Measurements from ENCODE around the gene RASL12.

DNA sequence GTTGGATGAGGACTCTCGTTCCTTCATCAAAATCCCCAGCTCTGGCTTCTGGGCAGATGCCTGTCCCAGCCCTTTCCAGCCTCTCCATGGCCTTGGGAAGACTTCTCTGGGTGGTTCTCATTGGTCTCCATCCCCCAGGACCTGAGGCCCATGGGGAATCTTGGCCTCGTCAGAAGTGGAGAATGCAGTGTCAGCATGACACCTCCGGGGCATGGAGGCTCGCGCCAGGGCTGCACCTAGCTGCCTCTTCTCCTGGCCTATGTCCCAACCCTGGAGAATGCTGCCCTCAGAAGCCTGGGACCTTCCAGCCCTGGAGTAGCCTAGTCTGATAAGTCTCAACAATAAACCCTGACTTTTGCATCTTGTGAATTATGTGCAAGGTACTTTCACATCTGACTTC lies 11.8 kb upstream of the RASL12 start:
- TF ChIP-seq POLR2AphosphoS5 (IDR thresholded peaks at IDR 0.05): no peak
- TF ChIP-seq POLR2A (IDR thresholded peaks at IDR 0.05): no peak
- TF ChIP-seq, protein P1, sequence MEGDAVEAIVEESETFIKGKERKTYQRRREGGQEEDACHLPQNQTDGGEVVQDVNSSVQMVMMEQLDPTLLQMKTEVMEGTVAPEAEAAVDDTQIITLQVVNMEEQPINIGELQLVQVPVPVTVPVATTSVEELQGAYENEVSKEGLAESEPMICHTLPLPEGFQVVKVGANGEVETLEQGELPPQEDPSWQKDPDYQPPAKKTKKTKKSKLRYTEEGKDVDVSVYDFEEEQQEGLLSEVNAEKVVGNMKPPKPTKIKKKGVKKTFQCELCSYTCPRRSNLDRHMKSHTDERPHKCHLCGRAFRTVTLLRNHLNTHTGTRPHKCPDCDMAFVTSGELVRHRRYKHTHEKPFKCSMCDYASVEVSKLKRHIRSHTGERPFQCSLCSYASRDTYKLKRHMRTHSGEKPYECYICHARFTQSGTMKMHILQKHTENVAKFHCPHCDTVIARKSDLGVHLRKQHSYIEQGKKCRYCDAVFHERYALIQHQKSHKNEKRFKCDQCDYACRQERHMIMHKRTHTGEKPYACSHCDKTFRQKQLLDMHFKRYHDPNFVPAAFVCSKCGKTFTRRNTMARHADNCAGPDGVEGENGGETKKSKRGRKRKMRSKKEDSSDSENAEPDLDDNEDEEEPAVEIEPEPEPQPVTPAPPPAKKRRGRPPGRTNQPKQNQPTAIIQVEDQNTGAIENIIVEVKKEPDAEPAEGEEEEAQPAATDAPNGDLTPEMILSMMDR (IDR thresholded peaks at IDR 0.05): no peak
- TF ChIP-seq EP300 (IDR thresholded peaks at IDR 0.05): no peak
